HG03045 (cell line): Measurements from ENCODE around the gene DYDC1.
"Not testable (repeated sequence)": the region's sequence is repeated elsewhere in the genome, so short reads cannot be mapped to it uniquely, and the experiment has no call there.

Source experiments
- ATAC-seq: cut with Tn5 transposase; IDR thresholded peaks from one replicate; pipeline ENCODE4 v1.9.1; 2021; ENCODE audit warnings: mild to moderate bottlenecking, moderate library complexity; ENCODE audit not compliant: unreplicated experiment

Gene DYDC1

GRCh38 chr10:80344912-80345311, 11.6 kb downstream of the DYDC1 start:
- no peak for ATAC-seq

DNA sequence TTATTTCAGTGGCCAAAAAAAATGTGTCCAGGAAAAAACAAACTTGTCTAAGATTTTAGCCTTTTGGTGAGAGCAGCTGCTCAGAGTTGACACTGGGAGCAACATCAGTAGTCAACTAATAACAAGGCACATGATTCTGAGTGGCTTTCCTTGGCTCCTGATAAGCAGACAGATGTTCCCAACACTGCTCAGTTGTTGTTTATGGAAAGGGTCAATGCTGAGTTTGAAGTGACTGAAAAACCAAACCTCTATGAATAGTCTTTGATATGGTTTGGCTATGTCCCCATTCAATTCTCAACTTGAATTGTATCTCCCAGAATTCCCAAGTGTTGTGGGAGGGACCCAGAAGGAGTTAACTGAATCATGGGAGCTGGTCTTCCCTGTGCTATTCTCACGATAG, 12.3 kb downstream of the DYDC1 start:
- no peak for ATAC-seq

GRCh38 chr10:80333983-80334382, 22.6 kb downstream of the DYDC1 start:
- ATAC-seq, result no peak

- ATAC-seq, result no peak
Observed at GRCh38 chr10:80324891-80325364, 31.6 kb downstream of the DYDC1 start.

DNA sequence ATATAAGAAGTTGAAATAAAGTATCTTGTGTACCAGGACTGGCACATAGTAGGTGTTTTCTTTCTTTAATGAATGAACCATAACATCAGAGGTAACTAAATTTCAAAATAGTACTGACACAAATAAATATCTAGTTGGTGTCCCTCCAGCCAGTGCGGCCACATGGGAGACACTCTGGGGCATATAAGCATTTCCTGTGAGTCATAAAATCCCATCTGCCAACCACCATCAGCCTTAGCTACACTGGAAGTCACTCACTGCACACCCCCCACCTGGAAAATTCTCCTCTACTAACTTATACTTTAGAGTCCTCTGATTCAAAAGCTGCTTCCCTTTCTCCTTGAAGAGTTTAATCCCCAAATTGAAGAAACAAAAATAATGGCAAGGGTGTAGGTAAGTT, 32.5 kb downstream of the DYDC1 start:
- no peak for ATAC-seq

DNA sequence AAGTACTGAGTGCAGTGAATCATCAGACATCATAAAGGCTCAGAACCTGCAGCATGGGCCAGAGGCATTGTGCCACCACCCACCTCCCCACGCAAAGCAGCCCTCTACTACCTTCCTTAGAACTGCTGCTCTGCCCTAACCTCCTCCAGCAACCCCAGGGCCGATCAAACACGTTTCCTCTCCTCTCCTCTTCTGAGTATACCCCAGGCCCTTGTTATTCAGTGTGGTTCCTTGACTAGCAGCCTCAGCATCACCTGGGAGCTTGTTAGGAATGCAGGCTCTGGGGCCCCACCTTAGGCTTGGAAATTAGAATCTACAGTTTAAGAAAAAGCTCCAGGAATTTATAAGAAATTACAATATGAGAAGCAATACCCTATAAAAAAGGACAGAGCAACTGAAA, 33.2 kb downstream of the DYDC1 start:
- ATAC-seq, result no peak

GRCh38 chr10:80322711-80323110, 33.8 kb downstream of the DYDC1 start:
- no peak for ATAC-seq

DNA sequence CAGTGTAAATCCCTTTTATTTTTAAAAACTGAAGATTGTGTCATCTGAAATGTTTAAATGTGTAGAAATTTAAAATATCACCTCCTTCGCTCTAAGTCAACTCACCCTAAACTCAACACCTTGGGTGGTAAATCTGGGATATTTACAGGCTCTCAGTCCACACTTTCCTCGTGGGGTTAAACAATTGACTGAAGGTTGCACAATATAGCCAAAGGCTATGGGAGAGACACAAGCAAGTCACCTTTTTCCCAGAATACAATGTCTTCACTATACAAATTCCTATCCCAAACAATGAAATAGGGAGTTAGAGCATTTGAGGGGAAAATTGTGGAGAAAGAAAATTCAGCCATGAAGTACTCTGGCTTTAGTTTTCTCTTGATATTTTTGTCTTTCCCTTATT, 34.4 kb downstream of the DYDC1 start:
- no peak for ATAC-seq

DNA sequence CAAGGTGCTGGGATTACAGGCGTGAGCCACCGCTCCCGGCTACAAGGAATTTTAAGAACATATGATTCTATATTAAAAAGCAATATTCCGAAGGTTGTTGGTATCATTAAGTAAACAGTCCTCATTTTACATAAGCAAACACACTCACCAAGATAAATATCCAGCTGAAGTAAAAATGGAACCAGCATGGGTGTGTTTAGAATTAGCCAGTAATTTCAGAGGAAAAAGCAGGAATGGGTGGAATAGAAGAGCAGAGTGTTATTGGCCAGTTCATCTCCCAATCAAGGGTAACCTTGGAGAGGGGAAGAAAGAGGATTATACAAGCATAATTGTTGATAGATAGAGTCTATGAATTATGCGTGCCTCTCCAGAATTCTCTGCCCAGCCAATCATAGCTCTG, 35.4 kb downstream of the DYDC1 start:
- no peak for ATAC-seq

DNA sequence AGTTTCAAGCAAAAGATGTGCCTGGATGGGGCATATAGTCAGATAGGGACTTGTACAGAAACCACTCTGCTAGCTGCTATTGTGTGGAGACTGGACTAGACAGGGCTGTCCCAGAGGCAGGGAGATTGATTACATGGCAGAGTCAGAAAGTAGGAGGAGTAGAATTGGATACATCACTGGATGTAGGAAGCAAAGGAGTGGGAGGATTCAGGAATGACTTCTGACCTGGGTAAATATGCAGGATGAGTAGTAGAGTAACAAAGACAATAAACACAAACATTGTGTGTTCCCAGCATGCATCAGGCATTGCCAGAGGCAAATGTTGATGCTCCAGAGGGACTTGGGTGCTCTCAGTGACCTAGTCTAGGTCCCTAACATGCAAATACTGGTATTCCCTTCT, 36.2 kb downstream of the DYDC1 start:
- no peak for ATAC-seq

DNA sequence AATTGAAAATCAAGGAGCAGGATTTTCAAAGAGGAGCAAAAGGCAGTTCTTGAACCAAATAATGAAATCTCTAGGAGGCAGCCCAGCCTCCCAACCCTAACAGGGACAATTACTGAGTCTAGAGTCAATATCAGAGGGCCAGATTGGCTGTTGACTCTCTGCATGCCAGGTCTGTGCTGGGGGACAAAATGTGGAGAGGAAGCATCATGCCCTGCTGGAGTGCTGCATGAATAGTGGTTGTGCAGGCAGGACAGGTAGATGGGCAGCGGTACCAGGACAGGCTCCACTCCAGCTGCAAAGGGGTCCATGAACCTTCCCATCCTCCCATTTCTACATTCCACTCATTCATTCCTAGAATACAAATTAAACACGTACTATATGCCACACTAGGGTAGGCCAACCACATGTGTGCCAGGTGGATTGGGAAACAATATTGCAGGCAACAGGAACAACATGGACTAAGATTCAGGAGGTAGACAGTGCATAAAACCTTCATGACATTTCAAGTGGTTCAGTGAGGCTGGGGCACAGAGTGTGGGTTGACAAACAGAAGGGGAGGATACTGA, 36.7 kb downstream of the DYDC1 start:
- ATAC-seq, result no peak

- ATAC-seq, result no peak
Observed at GRCh38 chr10:80319318-80319717, 37.2 kb downstream of the DYDC1 start.

- ATAC-seq, result no peak
Observed at GRCh38 chr10:80318742-80319141, 37.8 kb downstream of the DYDC1 start.

- no peak for ATAC-seq
Observed at GRCh38 chr10:80315391-80315790, 41.2 kb downstream of the DYDC1 start.

DNA sequence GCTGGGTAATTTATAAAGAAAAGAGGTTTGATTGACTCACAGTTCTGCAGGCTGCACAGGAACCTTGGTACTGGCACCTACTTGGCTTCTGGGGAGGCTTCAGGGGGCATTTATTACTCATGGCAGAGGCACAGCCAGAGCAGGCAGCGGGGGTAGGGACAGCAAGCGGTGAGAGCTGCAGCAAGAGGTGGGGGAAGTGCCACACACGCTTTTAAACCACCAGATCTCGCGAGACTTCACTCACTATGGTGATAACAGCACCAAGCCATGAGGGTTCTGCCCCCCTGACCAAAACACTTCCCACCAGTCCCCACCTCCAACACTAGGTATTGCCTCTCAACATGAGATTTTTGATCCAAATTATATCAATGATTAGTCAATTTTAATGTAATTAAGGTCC, 43.0 kb downstream of the DYDC1 start:
- no peak for ATAC-seq

- not testable (repeated sequence) for ATAC-seq
Observed at GRCh38 chr10:80305989-80306388, 50.6 kb downstream of the DYDC1 start.

GRCh38 chr10:80296942-80297341, 59.6 kb downstream of the DYDC1 start:
- no peak for ATAC-seq

DNA sequence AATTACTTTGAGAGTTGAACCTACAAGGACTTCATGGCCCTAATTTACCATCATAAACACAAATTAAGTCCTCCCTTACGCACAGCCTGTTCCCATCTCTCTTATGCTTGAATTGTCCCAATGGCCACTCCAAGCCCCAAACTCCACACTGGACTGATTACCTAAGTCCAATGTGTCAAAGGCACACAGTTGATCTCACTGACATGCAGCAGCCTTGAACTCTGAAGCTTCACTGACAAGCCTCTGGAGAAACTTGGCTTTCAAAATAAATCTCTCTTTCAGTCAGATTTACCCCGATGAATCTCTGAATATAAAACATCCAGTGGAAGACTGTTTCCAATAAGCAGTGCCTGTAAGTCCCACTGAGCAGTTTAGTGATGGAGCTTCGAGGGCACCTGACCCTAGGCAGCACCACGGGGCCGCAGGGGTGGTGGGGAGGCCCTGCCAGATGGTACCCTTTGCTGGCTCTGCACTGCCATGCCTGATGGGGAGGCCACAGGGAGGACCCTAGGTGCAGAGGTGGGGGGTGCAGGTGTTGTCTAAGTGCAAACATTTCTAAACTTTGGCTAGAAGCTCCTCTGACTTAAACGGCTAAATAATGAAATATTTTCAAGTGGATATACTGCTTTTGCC, 63.8 kb downstream of the DYDC1 start:
- ATAC-seq, result no peak

DNA sequence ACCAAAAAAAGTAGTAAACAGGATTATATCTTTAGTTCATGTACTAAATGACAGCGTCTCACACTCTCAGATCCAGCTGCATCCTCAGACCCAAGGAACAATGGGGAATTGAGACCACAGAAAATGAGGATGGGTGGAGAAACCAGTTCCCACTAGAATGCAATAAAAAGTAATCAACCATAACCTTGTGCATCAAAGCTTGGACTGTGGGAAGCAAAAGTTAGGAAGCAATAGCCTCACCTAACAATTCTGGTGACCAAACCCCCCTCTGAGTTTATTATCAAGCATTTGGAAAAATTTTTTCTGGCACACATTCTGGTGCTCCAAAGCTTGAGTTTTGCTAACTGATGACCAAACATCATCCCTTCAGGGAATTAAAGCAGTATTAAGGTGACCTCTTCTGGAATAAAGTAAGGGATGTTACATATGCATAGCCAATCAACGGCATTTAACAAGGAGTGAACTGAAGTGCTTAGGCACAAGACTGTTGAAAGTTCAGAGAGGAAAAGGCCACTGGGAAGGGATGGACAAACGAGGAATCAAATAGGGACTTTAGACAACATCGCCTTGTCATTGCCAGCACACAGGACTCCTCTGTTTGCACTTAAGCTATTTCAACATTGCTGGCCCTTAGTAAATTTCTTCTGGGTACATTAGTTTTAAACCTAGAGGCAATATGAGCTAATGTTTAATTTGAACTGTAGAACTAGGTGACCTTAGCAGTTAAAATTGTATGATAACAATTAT, 65.9 kb downstream of the DYDC1 start:
- no peak for ATAC-seq

GRCh38 chr10:80289451-80290287, 66.9 kb downstream of the DYDC1 start, which contains the start of gene MAT1A:
Gene MAT1A (minus strand): TSS chr10:80289658. CDS start chr10:80289423, 235 bp downstream.
- ATAC-seq, result no peak

GRCh38 chr10:80288849-80289248, 67.7 kb downstream of the DYDC1 start:
- ATAC-seq, result no peak
